CD4-positive, alpha-beta T cell (primary cell): ENCODE measurements around the gene ATN1. TPM values are rescaled to one million over a fixed set of nuclear protein-coding genes. Genes with fewer than 3 reads are reported as not detected.
A peak's percentile ranks its signal among the peaks of the same experiment; 100 is the strongest.

Experiments
- ATAC-seq: fragments of 200-7000 bp; cut with Tn5 transposase; one replicate; pipeline ENCODE4 v1.10.0; 2022; ENCODE audit warnings: mild to moderate bottlenecking; ENCODE audit not compliant: poor library complexity
- CTCF ChIA-PET: fragments of 350-600 bp; sonication (Branson Sonifier 250); formaldehyde crosslinking; loops from one replicate; lab custom pipeline; 2021; ENCODE audit warnings: antibody characterized with exemption, inconsistent platforms; lab: Charles Lee
- POLR2A ChIA-PET: fragments of 350-600 bp; sonication (Branson Sonifier 250); formaldehyde crosslinking; loops from one replicate; lab custom pipeline; 2021; ENCODE audit warnings: antibody characterized with exemption, inconsistent platforms; lab: Charles Lee
- DNase-seq, 14 experiments: peaks; one replicate each; pipeline ENCODE4 v3.0.0-alpha.2; 2013 to 2020; ENCODE audit warnings: mixed read lengths in 2 of 14
- H3K27ac ChIP-seq, 2 donors: one replicate each; pipeline versions ENCODE4 v1.5.1 to v1.7.0; 2013; ENCODE audit warnings: low read length in 2 of 2, low read depth in 1 of 2, mild to moderate bottlenecking in 1 of 2
- H3K27me3 ChIP-seq, 2 experiments: 1 replicate in 1 of 2; 2 replicates in 1 of 2; pipeline versions ENCODE4 v1.6.1 to v1.7.0; 2013; ENCODE audit warnings: low read length in 2 of 2, control low read depth in 1 of 2, mild to moderate bottlenecking in 1 of 2, moderate library complexity in 1 of 2; ENCODE audit not compliant: insufficient read depth in 2 of 2, control insufficient read depth in 1 of 2
- H3K36me3 ChIP-seq: one replicate; pipeline ENCODE4 v1.6.1; 2013; ENCODE audit warnings: low read length, control low read depth; ENCODE audit not compliant: insufficient read depth
- H3K4me1 ChIP-seq: one replicate; pipeline ENCODE4 v1.6.1; 2013; ENCODE audit warnings: low read length, control low read depth; ENCODE audit not compliant: insufficient read depth
- H3K4me3 ChIP-seq: one replicate; pipeline ENCODE4 v1.5.1; 2013; ENCODE audit warnings: mild to moderate bottlenecking, low read length, moderate library complexity
- H3K9me3 ChIP-seq, 2 experiments: 1 replicate in 1 of 2; 2 replicates in 1 of 2; pipeline versions ENCODE4 v1.6.1 to v1.7.0; 2013; ENCODE audit warnings: low read length in 2 of 2, mild to moderate bottlenecking in 2 of 2, control low read depth in 1 of 2, moderate library complexity in 1 of 2; ENCODE audit not compliant: control insufficient read depth in 1 of 2, insufficient read depth in 1 of 2
- H3K27ac Mint-ChIP-seq: one replicate; pipeline ENCODE4 v1.8.0; 2020; ENCODE audit warnings: mixed read lengths
- H3K27me3 Mint-ChIP-seq: one replicate; pipeline ENCODE4 v1.8.0; 2021; ENCODE audit warnings: mixed read lengths
- H3K36me3 Mint-ChIP-seq: one replicate; pipeline ENCODE4 v1.8.0; 2021; ENCODE audit warnings: low read depth, mixed read lengths
- H3K4me1 Mint-ChIP-seq: one replicate; pipeline ENCODE4 v1.8.0; 2021; ENCODE audit warnings: low read depth, mixed read lengths
- H3K4me3 Mint-ChIP-seq: one replicate; pipeline ENCODE4 v1.8.0; 2020; ENCODE audit warnings: mild to moderate bottlenecking, mixed read lengths
- H3K9me3 Mint-ChIP-seq: one replicate; pipeline ENCODE4 v1.8.0; 2020; ENCODE audit warnings: mixed read lengths
- CTCF ChIP-seq: fragments of 200-600 bp; IDR thresholded peaks from one replicate; pipeline ENCODE4 v1.8.0; 2022; ENCODE audit warnings: antibody characterized with exemption, mild to moderate bottlenecking
- intact Hi-C, 2 experiments: fragments of 100-400 bp; cut with DNase I in 1 of 2; cut with micrococcal nuclease in 1 of 2; formaldehyde crosslinking; loops; one replicate each; pipeline versions ENCODE4 v1.15.1 to v1.9.0; 2023 to 2025; cut with DNase I, micrococcal nuclease
- total RNA-seq, 174 experiments: library from RNA in 2 of 174; stranded (reverse) in 2 of 174; gene quantifications; one replicate each; pipeline ENCODE4 v1.2.3 and lab custom pipeline; 2021 to 2026

ATN1 gene
- total RNA-seq, 2 experiments from 2014 or later, result 28.7 to 29.6 TPM

- POLR2A ChIA-PET, result interaction anchor here (0.9 kb wide), 1 partner anchor 22 kb away, joined by 3 read pairs; the partner anchor contains the start of genes C12orf57 and RNU7-1
- CTCF ChIA-PET, result interaction anchor here (1.1 to 1.2 kb wide), 2 partner anchors 49 kb away, joined by 4 read pairs; partner anchors contain the start of gene SPSB2
Measured at GRCh38 chr12:6921539-6921938, 6.2 kb upstream of the ATN1 start.

GRCh38 chr12:6921996-6922946, 5.5 kb upstream of the ATN1 start:
- intact Hi-C loops, result loop anchor here (5.0 kb wide), 1 partner anchor 95 kb away; the partner anchor contains the start of gene LPCAT3 (in 2 of the 2)
- no peaks in the 10 kb centered on the region for H3K9me3 Mint-ChIP-seq
- H3K27me3 Mint-ChIP-seq, result no peaks in the 10 kb centered on the region
- Histone ChIP-seq H3K9me3 (no peaks in the 10 kb centered on the region), H3K4me3 (no peak overlapping the region), H3K36me3 (peaks cover 49% of the 10 kb centered on the region), H3K27ac (no peak overlapping the region), H3K27me3 (no peaks in the 10 kb centered on the region), H3K4me1 (peaks cover 21% of the 10 kb centered on the region)
- ATAC-seq, result no peak
- ChIA-PET CTCF (interaction anchor here (1.1 kb wide), 1 partner anchor 50 kb away, joined by 4 read pairs; no protein-coding TSS in a partner anchor), POLR2A (interaction anchor here (0.9 kb wide), 1 partner anchor 21 kb away, joined by 3 read pairs; the partner anchor contains the start of genes C12orf57 and RNU7-1)
- no peak overlapping the region for H3K4me3 Mint-ChIP-seq
- peaks cover 24% of the 10 kb centered on the region for H3K4me1 Mint-ChIP-seq
- H3K27ac Mint-ChIP-seq, result no peak overlapping the region
- DNase-seq, result no peak
- no peak for TF ChIP-seq CTCF
- peaks cover 39% of the 10 kb centered on the region for H3K36me3 Mint-ChIP-seq

More at GRCh38 chr12:6921539-6921938, 6.2 kb upstream of the ATN1 start:
- Histone ChIP-seq H3K9me3 (no peaks in the 10 kb centered on the region), H3K4me3 (no peak overlapping the region), H3K36me3 (peaks cover 57% of the 10 kb centered on the region), H3K27ac (no peak overlapping the region), H3K4me1 (peaks cover 17% of the 10 kb centered on the region), H3K27me3 (no peaks in the 10 kb centered on the region)
- DNase-seq (no peak), ATAC-seq (no peak)
- intact Hi-C loops, result loop anchor here (5.0 kb wide), 1 partner anchor 96 kb away; the partner anchor contains the start of gene LPCAT3 (in 2 of the 2)
- H3K4me3 Mint-ChIP-seq, result no peak overlapping the region
- peaks cover 17% of the 10 kb centered on the region for H3K4me1 Mint-ChIP-seq
- no peaks in the 10 kb centered on the region for H3K9me3 Mint-ChIP-seq
- H3K27me3 Mint-ChIP-seq, result no peaks in the 10 kb centered on the region
- H3K36me3 Mint-ChIP-seq, result peaks cover 42% of the 10 kb centered on the region
- H3K27ac Mint-ChIP-seq, result no peak overlapping the region
- TF ChIP-seq CTCF, result no peak

GRCh38 chr12:6923003-6923732, 4.6 kb upstream of the ATN1 start:
- Mint-ChIP-seq H3K27ac (peak overlapping the region; percentile 85), H3K9me3 (no peaks in the 10 kb centered on the region)

More at GRCh38 chr12:6923003-6923732, 4.6 kb upstream of the ATN1 start:
- intact Hi-C loops, result loop anchor here (5.0 kb wide), 1 partner anchor 94 kb away; the partner anchor contains the start of gene LPCAT3 (in 2 of the 2)
- Histone ChIP-seq H3K4me1 (peaks cover 22% of the 10 kb centered on the region), H3K9me3 (no peaks in the 10 kb centered on the region), H3K27me3 (no peaks in the 10 kb centered on the region), H3K4me3 (no peak overlapping the region), H3K36me3 (peaks cover 42% of the 10 kb centered on the region), H3K27ac (no peak overlapping the region)
- POLR2A ChIA-PET, result interaction anchor here (1.0 to 6.4 kb wide), 4 partner anchors 13 to 55 kb away, joined by 3 to 76 read pairs (median 22); partner anchors contain the start of genes C12orf57 and RNU7-1
- ATAC-seq (no peak), DNase-seq (no peak)
- peaks cover 25% of the 10 kb centered on the region for H3K4me1 Mint-ChIP-seq
- TF ChIP-seq CTCF, result no peak
- CTCF ChIA-PET, result interaction anchor here (1.6 to 3.2 kb wide), 5 partner anchors 15 to 54 kb away, joined by 4 to 18 read pairs (median 9); partner anchors contain the start of genes C12orf57, RNU7-1 and SPSB2
- H3K27me3 Mint-ChIP-seq, result no peaks in the 10 kb centered on the region
- H3K36me3 Mint-ChIP-seq, result peaks cover 34% of the 10 kb centered on the region
- no peak overlapping the region for H3K4me3 Mint-ChIP-seq
